Type B pancreatic cell (in vitro differentiated cells): Measurements from ENCODE around the gene CEACAM19. TPM values are rescaled to one million over a fixed set of nuclear protein-coding genes. Genes with fewer than 3 reads are reported as not detected.
"Not testable (repeated sequence)": the region's sequence is repeated elsewhere in the genome, so short reads cannot be mapped to it uniquely, and the experiment has no call there.

Experiments
- DNase-seq: peaks from one replicate; pipeline ENCODE4 v3.0.0; 2021; ENCODE audit warnings: mixed read lengths; ENCODE audit not compliant: unreplicated experiment; ENCODE audit errors: extremely low spot score
- H3K27ac Mint-ChIP-seq: 2 replicates; pipeline ENCODE4 v1.8.0; 2021; ENCODE audit warnings: mild to moderate bottlenecking, mixed read lengths
- H3K27me3 Mint-ChIP-seq: 2 replicates; pipeline ENCODE4 v1.8.0; 2021; ENCODE audit warnings: mixed read lengths
- H3K36me3 Mint-ChIP-seq: 2 replicates; pipeline ENCODE4 v1.8.0; 2021; ENCODE audit warnings: mixed read lengths
- H3K4me1 Mint-ChIP-seq: one replicate; pipeline ENCODE4 v1.8.0; 2021; ENCODE audit warnings: mixed read lengths; ENCODE audit not compliant: unreplicated experiment
- H3K4me3 Mint-ChIP-seq: 2 replicates; pipeline ENCODE4 v1.8.0; 2021; ENCODE audit warnings: mild to moderate bottlenecking, mixed read lengths
- H3K9me3 Mint-ChIP-seq: 2 replicates; pipeline ENCODE4 v1.8.0; 2021; ENCODE audit warnings: mixed read lengths
- total RNA-seq: library from RNA; stranded (reverse); gene quantifications from 2 replicates; pipeline ENCODE4 v1.2.1, GENCODE V29; 2021; ENCODE audit warnings: low replicate concordance
- TF ChIP-seq, protein P1 (sequence below): fragments of 200-600 bp; sonication (generic); conservative IDR thresholded peaks from 2 replicates; pipeline ENCODE4 v1.5.0; 2021; ENCODE audit warnings: antibody characterized with exemption, mild to moderate bottlenecking

The CEACAM19 gene
- total RNA-seq, 1 donor from 2014 or later, result 6.3 TPM

DNA sequence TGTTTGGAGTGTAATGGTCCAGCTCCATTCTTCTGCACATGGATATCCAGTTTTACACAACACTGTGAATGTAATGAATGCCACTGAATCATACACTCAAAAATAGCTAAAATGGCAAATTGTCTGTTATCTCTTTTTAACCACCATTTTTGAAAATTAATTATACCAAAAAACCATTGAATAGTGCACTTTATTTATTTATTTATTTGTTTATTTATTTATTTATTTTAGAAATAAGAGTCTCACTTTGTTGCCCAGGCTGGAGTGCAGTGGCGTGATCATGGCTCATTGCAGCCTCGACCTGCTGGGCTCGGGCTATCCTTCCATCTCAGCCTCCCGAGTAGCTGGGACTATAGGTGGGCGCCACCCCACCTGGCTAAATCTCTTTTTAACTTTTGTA lies 7.3 kb upstream of the CEACAM19 start:
- no peak for DNase-seq
- no peaks in the 10 kb centered on the region for H3K4me1 Mint-ChIP-seq
- H3K9me3 Mint-ChIP-seq, result no peaks in the 10 kb centered on the region
- H3K27ac Mint-ChIP-seq, result no peak overlapping the region
- H3K36me3 Mint-ChIP-seq, result peaks cover 9% of the 10 kb centered on the region
- H3K4me3 Mint-ChIP-seq, result no peak overlapping the region
- H3K27me3 Mint-ChIP-seq, result no peaks in the 10 kb centered on the region
- TF ChIP-seq, protein P1, sequence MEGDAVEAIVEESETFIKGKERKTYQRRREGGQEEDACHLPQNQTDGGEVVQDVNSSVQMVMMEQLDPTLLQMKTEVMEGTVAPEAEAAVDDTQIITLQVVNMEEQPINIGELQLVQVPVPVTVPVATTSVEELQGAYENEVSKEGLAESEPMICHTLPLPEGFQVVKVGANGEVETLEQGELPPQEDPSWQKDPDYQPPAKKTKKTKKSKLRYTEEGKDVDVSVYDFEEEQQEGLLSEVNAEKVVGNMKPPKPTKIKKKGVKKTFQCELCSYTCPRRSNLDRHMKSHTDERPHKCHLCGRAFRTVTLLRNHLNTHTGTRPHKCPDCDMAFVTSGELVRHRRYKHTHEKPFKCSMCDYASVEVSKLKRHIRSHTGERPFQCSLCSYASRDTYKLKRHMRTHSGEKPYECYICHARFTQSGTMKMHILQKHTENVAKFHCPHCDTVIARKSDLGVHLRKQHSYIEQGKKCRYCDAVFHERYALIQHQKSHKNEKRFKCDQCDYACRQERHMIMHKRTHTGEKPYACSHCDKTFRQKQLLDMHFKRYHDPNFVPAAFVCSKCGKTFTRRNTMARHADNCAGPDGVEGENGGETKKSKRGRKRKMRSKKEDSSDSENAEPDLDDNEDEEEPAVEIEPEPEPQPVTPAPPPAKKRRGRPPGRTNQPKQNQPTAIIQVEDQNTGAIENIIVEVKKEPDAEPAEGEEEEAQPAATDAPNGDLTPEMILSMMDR, result no peak

GRCh38 chr19:44664976-44665375 lies 6.3 kb upstream of the CEACAM19 start:
- no peak for DNase-seq
- H3K27me3 Mint-ChIP-seq, result no peaks in the 10 kb centered on the region

GRCh38 chr19:44666852-44667556 lies 4.3 kb upstream of the CEACAM19 start:
- Mint-ChIP-seq H3K36me3 (peaks cover 6% of the 10 kb centered on the region), H3K9me3 (no peaks in the 10 kb centered on the region), H3K4me1 (no peaks in the 10 kb centered on the region), H3K4me3 (no peak overlapping the region), H3K27ac (no peak overlapping the region), H3K27me3 (no peaks in the 10 kb centered on the region)
- DNase-seq, result no peak
- TF ChIP-seq, protein P1, result no peak

More at GRCh38 chr19:44664976-44665375, 6.3 kb upstream of the CEACAM19 start:
- TF ChIP-seq, protein P1, result no peak
- no peak overlapping the region for H3K4me3 Mint-ChIP-seq
- H3K27ac Mint-ChIP-seq, result no peak overlapping the region
- H3K36me3 Mint-ChIP-seq, result peaks cover 9% of the 10 kb centered on the region
- no peaks in the 10 kb centered on the region for H3K4me1 Mint-ChIP-seq
- H3K9me3 Mint-ChIP-seq, result no peaks in the 10 kb centered on the region

- no peaks in the 10 kb centered on the region for H3K27me3 Mint-ChIP-seq
- H3K36me3 Mint-ChIP-seq, result no peaks in the 10 kb centered on the region
- TF ChIP-seq, protein P1, result no peak
- H3K4me3 Mint-ChIP-seq, result no peak overlapping the region
- DNase-seq, result no peak
- no peaks in the 10 kb centered on the region for H3K9me3 Mint-ChIP-seq
- H3K27ac Mint-ChIP-seq, result peak overlapping the region; percentile 43
- no peaks in the 10 kb centered on the region for H3K4me1 Mint-ChIP-seq
These were observed 2.1 kb upstream of the CEACAM19 start for GRCh38 chr19:44668985-44669764.

DNA sequence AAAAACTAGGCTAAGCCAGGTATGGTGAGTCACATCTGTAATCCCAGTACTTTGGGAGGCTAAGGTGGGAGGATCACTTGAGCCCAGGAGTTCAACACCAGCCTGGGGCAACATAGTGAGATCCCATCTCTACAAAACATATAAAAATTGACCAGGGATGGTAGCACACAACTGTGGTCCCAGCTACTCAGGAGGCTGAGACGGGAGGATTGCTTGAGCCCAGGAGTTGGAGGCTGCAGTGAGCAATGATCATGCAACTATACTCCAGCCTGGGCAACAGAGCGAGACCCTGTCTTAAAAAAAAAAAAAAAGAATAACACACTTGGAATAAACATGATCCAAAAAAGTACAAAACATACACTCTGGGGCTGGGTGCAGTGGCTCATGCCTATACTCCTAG lies 1.3 kb upstream of the CEACAM19 start:
- DNase-seq, H3K36me3 Mint-ChIP-seq, H3K9me3 Mint-ChIP-seq, H3K27me3 Mint-ChIP-seq, H3K4me1 Mint-ChIP-seq, H3K4me3 Mint-ChIP-seq: not testable (repeated sequence)
- H3K27ac Mint-ChIP-seq, result peak overlapping the region; percentile 43

- H3K4me3 Mint-ChIP-seq, result no peak overlapping the region
- no peaks in the 10 kb centered on the region for H3K9me3 Mint-ChIP-seq
- H3K36me3 Mint-ChIP-seq, result no peaks in the 10 kb centered on the region
- H3K27ac Mint-ChIP-seq, result no peak overlapping the region
- TF ChIP-seq, protein P1, result no peak
- no peak for DNase-seq
- peaks cover 3% of the 10 kb centered on the region for H3K4me1 Mint-ChIP-seq
- H3K27me3 Mint-ChIP-seq, result no peaks in the 10 kb centered on the region
These were observed 944 bp downstream of the CEACAM19 start for GRCh38 chr19:44672226-44672625.
